Vagina (tissue), 2 donors: ENCODE data around the gene TOX3. TPM values are rescaled to one million over a fixed set of nuclear protein-coding genes. Genes with fewer than 3 reads are reported as not detected.

Experiments
- DNase-seq, 2 donors: peaks; one replicate each; pipeline ENCODE4 v3.0.0-alpha.2; 2017; ENCODE audit errors: extremely low spot score in 2 of 2
- H3K27ac ChIP-seq: fragments of 200-600 bp; sonication (generic); one replicate; pipeline ENCODE4 v1.5.1; 2019
- H3K27me3 ChIP-seq: fragments of 200-600 bp; sonication (generic); one replicate; pipeline ENCODE4 v1.5.1; 2019
- H3K36me3 ChIP-seq, 2 donors: fragments of 200-600 bp; sonication (generic); one replicate each; pipeline ENCODE4 v1.5.1; 2017 to 2019
- H3K4me1 ChIP-seq: fragments of 200-600 bp; sonication (generic); one replicate; pipeline ENCODE4 v1.5.1; 2019
- H3K4me3 ChIP-seq, 2 donors: fragments of 200-600 bp; sonication (generic); 1 replicate in 1 of 2; 2 replicates in 1 of 2; pipeline ENCODE4 v1.5.1; 2016 to 2019
- H3K9me3 ChIP-seq: fragments of 200-600 bp; sonication (generic); one replicate; pipeline ENCODE4 v1.5.1; 2019
- POLR2A ChIP-seq, 2 donors: fragments of 450-650 bp; IDR thresholded peaks; one replicate each; pipeline ENCODE4 v1.6.1; 2017; ENCODE audit warnings: antibody characterized with exemption in 2 of 2, mild to moderate bottlenecking in 2 of 2, moderate library complexity in 2 of 2
- POLR2AphosphoS5 ChIP-seq, 2 donors: sonication (generic); formaldehyde crosslinking; IDR thresholded peaks; one replicate each; pipeline ENCODE4 v1.9.0; 2017; ENCODE audit warnings: antibody characterized with exemption in 2 of 2, mild to moderate bottlenecking in 2 of 2, low read depth in 1 of 2; ENCODE audit not compliant: insufficient read depth in 1 of 2
- intact Hi-C: fragments of 100-400 bp; cut with DNase I; formaldehyde crosslinking; loops from one replicate; pipeline ENCODE4 v1.15.1; 2023
- total RNA-seq: library from RNA; depleted of rRNA; stranded (reverse); fragments of >200 nt; gene quantifications from one replicate; pipeline ENCODE4 v1.2.3, GENCODE V29; 2016
- TF ChIP-seq, protein P1 (sequence below), 3 experiments: fragments of 450-650 bp in 2 of 3; fragments of 200-600 bp in 1 of 3; sonication (generic) in 1 of 3; IDR thresholded peaks; one replicate each; pipeline ENCODE4 v1.5.1; 2017 to 2019; ENCODE audit warnings: antibody characterized with exemption in 3 of 3, mild to moderate bottlenecking in 2 of 3, moderate library complexity in 2 of 3

Gene TOX3
- total RNA-seq, 1 donor from 2014 or later, result 1.2 TPM

DNA sequence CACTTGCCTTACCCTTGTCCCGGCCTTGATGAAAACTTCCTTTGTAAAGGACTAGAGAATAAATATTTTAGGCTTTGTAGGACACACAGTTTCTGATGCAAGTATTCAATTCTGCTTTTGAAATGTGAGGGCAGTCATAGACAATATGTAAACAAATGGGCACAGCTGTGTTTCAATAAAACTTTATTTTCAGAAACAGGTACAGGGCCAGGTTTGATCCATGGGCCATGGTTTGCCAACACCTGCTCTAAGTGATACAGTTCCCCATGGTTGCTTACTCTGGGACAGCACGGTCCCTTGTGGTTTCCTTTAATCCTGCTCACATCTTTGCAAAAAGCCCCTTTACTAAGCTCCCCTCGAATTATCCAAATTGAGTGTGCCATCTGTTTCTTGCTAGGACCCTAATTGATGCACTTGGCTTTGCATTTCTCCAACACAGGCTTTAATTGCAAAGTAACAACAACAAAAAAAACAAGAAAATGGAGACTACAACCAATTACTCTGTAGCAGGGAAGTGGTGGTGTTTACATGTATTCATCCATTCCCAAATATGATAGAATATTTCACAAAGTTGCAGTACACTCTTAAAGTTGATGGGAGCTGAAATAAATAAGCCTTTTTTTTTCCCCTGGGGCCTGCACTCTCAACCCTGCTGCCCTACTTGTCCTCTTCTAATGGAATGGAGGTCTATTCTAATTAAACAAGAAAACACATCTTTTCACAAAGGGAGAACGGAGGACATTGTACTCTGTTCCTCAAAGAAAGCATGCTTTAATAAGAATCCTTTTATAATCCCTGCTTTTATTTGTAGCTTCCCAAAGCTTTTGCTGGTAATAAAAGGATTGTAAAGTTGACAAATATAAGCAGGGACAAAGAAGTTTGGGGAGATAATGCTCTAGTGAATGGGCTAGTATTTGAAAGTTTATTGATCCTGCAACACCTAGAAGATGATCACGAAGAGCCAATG is 37.7 kb upstream of the TOX3 start:
- Histone ChIP-seq H3K4me1 (no peaks in the 10 kb centered on the region), H3K9me3 (no peaks in the 10 kb centered on the region), H3K27ac (no peak overlapping the region), H3K27me3 (no peaks in the 10 kb centered on the region), H3K36me3 (no peaks in the 10 kb centered on the region), H3K4me3 (no peak overlapping the region)
- DNase-seq, result no peak
- TF ChIP-seq POLR2A (IDR thresholded peaks at IDR 0.05) (no peak), POLR2AphosphoS5 (IDR thresholded peaks at IDR 0.05; ENCODE audit: insufficient read depth in 1 of 2, low read depth in 1 of 2) (no peak)
- TF ChIP-seq, protein P1, sequence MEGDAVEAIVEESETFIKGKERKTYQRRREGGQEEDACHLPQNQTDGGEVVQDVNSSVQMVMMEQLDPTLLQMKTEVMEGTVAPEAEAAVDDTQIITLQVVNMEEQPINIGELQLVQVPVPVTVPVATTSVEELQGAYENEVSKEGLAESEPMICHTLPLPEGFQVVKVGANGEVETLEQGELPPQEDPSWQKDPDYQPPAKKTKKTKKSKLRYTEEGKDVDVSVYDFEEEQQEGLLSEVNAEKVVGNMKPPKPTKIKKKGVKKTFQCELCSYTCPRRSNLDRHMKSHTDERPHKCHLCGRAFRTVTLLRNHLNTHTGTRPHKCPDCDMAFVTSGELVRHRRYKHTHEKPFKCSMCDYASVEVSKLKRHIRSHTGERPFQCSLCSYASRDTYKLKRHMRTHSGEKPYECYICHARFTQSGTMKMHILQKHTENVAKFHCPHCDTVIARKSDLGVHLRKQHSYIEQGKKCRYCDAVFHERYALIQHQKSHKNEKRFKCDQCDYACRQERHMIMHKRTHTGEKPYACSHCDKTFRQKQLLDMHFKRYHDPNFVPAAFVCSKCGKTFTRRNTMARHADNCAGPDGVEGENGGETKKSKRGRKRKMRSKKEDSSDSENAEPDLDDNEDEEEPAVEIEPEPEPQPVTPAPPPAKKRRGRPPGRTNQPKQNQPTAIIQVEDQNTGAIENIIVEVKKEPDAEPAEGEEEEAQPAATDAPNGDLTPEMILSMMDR (IDR thresholded peaks at IDR 0.05), result no peak
- intact Hi-C loops, result no loop called here

DNA sequence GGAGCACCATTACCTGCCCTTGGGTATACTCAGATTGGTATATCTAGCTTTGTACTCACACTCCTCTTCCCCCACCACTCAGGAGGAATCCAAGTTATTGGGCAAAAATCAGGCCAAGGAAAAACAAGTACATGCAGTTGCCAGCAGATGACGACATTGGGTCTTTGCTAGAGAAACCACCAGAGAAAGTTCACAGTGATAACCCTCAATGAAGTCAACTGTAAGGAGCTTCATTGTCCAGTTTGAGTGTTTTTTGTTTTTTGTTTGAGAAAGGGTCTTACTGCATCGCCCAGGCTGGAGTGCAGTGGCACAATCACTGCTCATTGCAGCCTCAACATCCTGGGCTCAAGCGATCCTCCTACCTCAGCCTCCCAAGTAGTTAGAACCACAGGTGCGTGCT is 34.6 kb upstream of the TOX3 start:
- no peak for DNase-seq
- intact Hi-C loops, result no loop called here
- no peak overlapping the region for H3K27ac ChIP-seq
- no peaks in the 10 kb centered on the region for H3K36me3 ChIP-seq
- H3K27me3 ChIP-seq, result no peaks in the 10 kb centered on the region
- H3K9me3 ChIP-seq, result no peaks in the 10 kb centered on the region
- TF ChIP-seq POLR2A (IDR thresholded peaks at IDR 0.05) (no peak), POLR2AphosphoS5 (IDR thresholded peaks at IDR 0.05; ENCODE audit: insufficient read depth in 1 of 2, low read depth in 1 of 2) (no peak)
- TF ChIP-seq, protein P1 (IDR thresholded peaks at IDR 0.05), result no peak
- no peak overlapping the region for H3K4me3 ChIP-seq
- H3K4me1 ChIP-seq, result no peaks in the 10 kb centered on the region

DNA sequence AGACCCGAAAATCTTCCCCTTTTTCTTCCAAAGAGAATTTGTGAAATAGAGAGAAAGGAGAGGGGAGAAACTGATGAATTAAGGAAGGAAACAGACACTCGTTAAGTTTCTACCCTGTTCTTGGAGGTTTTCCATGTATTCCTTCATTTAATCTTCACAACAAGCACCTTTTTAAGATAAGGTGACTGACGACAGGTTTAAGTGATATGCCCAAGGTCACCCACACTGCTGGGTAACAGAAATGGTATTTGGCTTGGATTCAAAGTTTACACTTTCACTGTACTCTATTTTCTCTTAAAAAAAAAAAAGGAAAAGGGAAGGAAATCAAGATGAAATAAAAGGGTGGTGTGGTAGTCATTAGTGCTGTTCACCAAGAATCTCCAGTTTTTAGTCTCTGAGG is 33.5 kb upstream of the TOX3 start:
- no peaks in the 10 kb centered on the region for H3K4me1 ChIP-seq
- intact Hi-C loops, result no loop called here
- no peak overlapping the region for H3K27ac ChIP-seq
- no peak for DNase-seq
- H3K9me3 ChIP-seq, result no peaks in the 10 kb centered on the region
- no peaks in the 10 kb centered on the region for H3K36me3 ChIP-seq
- no peak overlapping the region for H3K4me3 ChIP-seq
- TF ChIP-seq, protein P1 (IDR thresholded peaks at IDR 0.05), result no peak
- TF ChIP-seq POLR2AphosphoS5 (IDR thresholded peaks at IDR 0.05; ENCODE audit: insufficient read depth in 1 of 2, low read depth in 1 of 2), result no peak
- no peak for TF ChIP-seq POLR2A (IDR thresholded peaks at IDR 0.05)
- H3K27me3 ChIP-seq, result no peaks in the 10 kb centered on the region

DNA sequence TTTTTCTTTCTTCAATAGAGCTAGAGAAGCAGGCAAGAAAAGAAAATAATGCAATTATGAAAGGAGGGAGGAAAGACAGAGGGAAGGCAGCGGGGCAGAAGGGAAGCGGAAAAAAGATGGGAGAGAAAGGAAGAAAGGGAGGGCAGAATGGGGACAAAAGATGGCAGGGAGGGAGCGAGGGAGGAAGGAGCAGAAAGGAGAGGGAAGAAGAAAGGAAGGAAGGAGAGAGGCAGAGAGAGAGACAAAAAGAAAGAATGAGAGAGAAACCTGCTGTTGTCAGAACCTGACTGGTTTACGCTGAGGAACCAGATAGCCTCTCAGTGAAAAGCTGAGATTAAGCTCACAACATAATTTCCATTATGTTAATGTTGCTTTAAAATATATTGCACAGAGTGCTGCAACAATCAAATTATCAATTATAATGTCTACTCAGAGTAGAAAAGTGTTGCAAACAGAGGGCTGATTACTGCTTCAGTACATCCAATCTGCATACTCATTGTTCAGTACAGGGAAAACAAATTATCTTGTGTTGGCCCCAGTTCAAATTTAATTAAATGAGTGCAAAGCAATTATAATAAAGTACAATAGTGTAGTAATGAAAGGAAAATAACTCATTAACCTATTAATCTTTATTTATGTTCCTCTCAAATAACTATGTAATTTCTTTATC is 32.0 kb upstream of the TOX3 start:
- H3K27me3 ChIP-seq, result no peaks in the 10 kb centered on the region
- no peak overlapping the region for H3K4me3 ChIP-seq
- no peaks in the 10 kb centered on the region for H3K36me3 ChIP-seq
- H3K9me3 ChIP-seq, result no peaks in the 10 kb centered on the region
- TF ChIP-seq POLR2A (IDR thresholded peaks at IDR 0.05) (no peak), POLR2AphosphoS5 (IDR thresholded peaks at IDR 0.05; ENCODE audit: insufficient read depth in 1 of 2, low read depth in 1 of 2) (no peak)
- TF ChIP-seq, protein P1 (IDR thresholded peaks at IDR 0.05), result no peak
- no peak overlapping the region for H3K27ac ChIP-seq
- H3K4me1 ChIP-seq, result no peaks in the 10 kb centered on the region
- intact Hi-C loops, result no loop called here
- no peak for DNase-seq
